Activated CD4-positive, CD25-positive, alpha-beta regulatory T cell treated with anti-CD3 and anti-CD28 coated beads, Interleukin-2, amount 50 U/mL, for 16 hours (primary cell): Measurements from ENCODE around the gene SEMA4B.
"Not testable (repeated sequence)": the region's sequence is repeated elsewhere in the genome, so short reads cannot be mapped to it uniquely, and the experiment has no call there.

ENCODE experiments used
- DNase-seq: peaks from one replicate; pipeline ENCODE4 v3.0.0-alpha.2; 2020; ENCODE audit warnings: low read depth, low spot score

SEMA4B gene

GRCh38 chr15:90181776-90182175, 19.4 kb upstream of the SEMA4B start:
- DNase-seq, result no peak

GRCh38 chr15:90184119-90184785, 16.9 kb upstream of the SEMA4B start:
- no peak for DNase-seq

- DNase-seq, result peak; percentile 25
These were observed 16.1 kb upstream of the SEMA4B start for GRCh38 chr15:90184786-90185704.

- no peak for DNase-seq
These were observed 13.8 kb upstream of the SEMA4B start for GRCh38 chr15:90187257-90187868.

GRCh38 chr15:90188065-90188464, 13.1 kb upstream of the SEMA4B start:
- DNase-seq, result not testable (repeated sequence)

GRCh38 chr15:90188914-90189748, 12.0 kb upstream of the SEMA4B start:
- DNase-seq, result no peak

GRCh38 chr15:90189781-90190467, 11.2 kb upstream of the SEMA4B start:
- DNase-seq, result no peak

GRCh38 chr15:90190606-90191343, 10.4 kb upstream of the SEMA4B start:
- DNase-seq, result no peak

GRCh38 chr15:90191344-90191687, 9.8 kb upstream of the SEMA4B start:
- no peak for DNase-seq

GRCh38 chr15:90191794-90192509, 9.2 kb upstream of the SEMA4B start:
- DNase-seq, result no peak

GRCh38 chr15:90192961-90193786, 8.0 kb upstream of the SEMA4B start:
- no peak for DNase-seq

- no peak for DNase-seq
These were observed 6.5 kb upstream of the SEMA4B start for GRCh38 chr15:90194655-90195054.

GRCh38 chr15:90200534-90201129, 498 bp upstream of the SEMA4B start:
- no peak for DNase-seq

- DNase-seq, result no peak
These were observed 830 bp downstream of the SEMA4B start for GRCh38 chr15:90201944-90202375.

- no peak for DNase-seq
These were observed 1.8 kb downstream of the SEMA4B start for GRCh38 chr15:90202929-90203328.

- DNase-seq, result no peak
These were observed 2.3 kb downstream of the SEMA4B start for GRCh38 chr15:90203473-90203872.

GRCh38 chr15:90203922-90204321, 2.8 kb downstream of the SEMA4B start:
- no peak for DNase-seq
